Measurements from ENCODE around the gene ARAP2. TPM values are rescaled to one million over a fixed set of nuclear protein-coding genes. Genes with fewer than 3 reads are reported as not detected.

Gene ARAP2
- polyA plus RNA-seq, 1 donor (not counting 4 experiments of a cell fraction or from before 2014, with no cell fraction given): 9.3 TPM

GRCh38 chr4:36029951-36030350 lies 214.4 kb downstream of the ARAP2 start:
- Histone ChIP-seq H3K27ac (ENCODE audit: control insufficient read depth, insufficient read depth, low read length) (no peak overlapping the region), H3K4me1 (ENCODE audit: control insufficient read depth, extremely low read depth, insufficient read depth, low read length) (peaks cover 18% of the 10 kb centered on the region), H2AFZ (ENCODE audit: control insufficient read depth, low read length) (no peak overlapping the region), H3K79me2 (ENCODE audit: control insufficient read depth, insufficient read depth, low read length) (no peaks in the 10 kb centered on the region), H3K4me3 (ENCODE audit: control insufficient read depth in 2 of 3, extremely low read depth in 1 of 3, insufficient read depth in 2 of 3, low read depth in 1 of 3, low read length in 3 of 3) (no peak overlapping the region), H3K9me3 (ENCODE audit: control insufficient read depth, low read depth, low read length) (no peaks in the 10 kb centered on the region), H3K9me1 (ENCODE audit: control insufficient read depth, extremely low read depth, insufficient read depth, low read length) (no peaks in the 10 kb centered on the region), H3K27me3 (ENCODE audit: control insufficient read depth, extremely low read depth, insufficient read depth, low read length) (no peaks in the 10 kb centered on the region), H3K36me3 (ENCODE audit: control insufficient read depth in 2 of 2, extremely low read depth in 1 of 2, insufficient read depth in 2 of 2, low read length in 2 of 2) (no peaks in the 10 kb centered on the region), H3K9ac (ENCODE audit: control insufficient read depth, extremely low read depth, insufficient read depth, low read length) (no peak overlapping the region), H4K20me1 (ENCODE audit: control insufficient read depth, extremely low read depth, insufficient read depth, low read length) (no peaks in the 10 kb centered on the region), H3K4me2 (ENCODE audit: control insufficient read depth, extremely low read depth, insufficient read depth, low read depth, low read length) (no peak overlapping the region)
- no peak for FAIRE-seq
- DNase-seq (ENCODE audit: low read depth, low spot score): no peak
- TF ChIP-seq EZH2 (IDR thresholded peaks at IDR 0.05; ENCODE audit: low read length) (no peak), CTCF (optimal IDR thresholded peaks at IDR 0.05 in 1 of 3, IDR thresholded peaks at IDR 0.05 in 1 of 3, conservative IDR thresholded peaks at IDR 0.05 in 1 of 3; ENCODE audit: extremely low read depth in 1 of 3, insufficient read depth in 2 of 3, low read length in 3 of 3) (no peak)
- dilution Hi-C loops (cut with MboI; ENCODE audit: extremely low pct_ligation_motif_present, low sequenced_read_pairs): no loop called here

- no peak for TF ChIP-seq CTCF (optimal IDR thresholded peaks at IDR 0.05 in 1 of 3, IDR thresholded peaks at IDR 0.05 in 1 of 3, conservative IDR thresholded peaks at IDR 0.05 in 1 of 3; ENCODE audit: extremely low read depth in 1 of 3, insufficient read depth in 2 of 3, low read length in 3 of 3)
- no peak for TF ChIP-seq EZH2 (IDR thresholded peaks at IDR 0.05; ENCODE audit: low read length)
- Histone ChIP-seq H3K27ac (ENCODE audit: control insufficient read depth, insufficient read depth, low read length) (no peak overlapping the region), H3K27me3 (ENCODE audit: control insufficient read depth, extremely low read depth, insufficient read depth, low read length) (no peaks in the 10 kb centered on the region)
Observed at GRCh38 chr4:36027203-36027602, 217.1 kb downstream of the ARAP2 start.

More at GRCh38 chr4:36027203-36027602, 217.1 kb downstream of the ARAP2 start:
- no peaks in the 10 kb centered on the region for H4K20me1 ChIP-seq (ENCODE audit: control insufficient read depth, extremely low read depth, insufficient read depth, low read length)
- no peak overlapping the region for H3K9ac ChIP-seq (ENCODE audit: control insufficient read depth, extremely low read depth, insufficient read depth, low read length)
- no peaks in the 10 kb centered on the region for H3K9me3 ChIP-seq (ENCODE audit: control insufficient read depth, low read depth, low read length)
- FAIRE-seq (no peak), DNase-seq (ENCODE audit: low read depth, low spot score) (no peak)
- peaks cover 21% of the 10 kb centered on the region for H3K4me1 ChIP-seq (ENCODE audit: control insufficient read depth, extremely low read depth, insufficient read depth, low read length)
- H3K9me1 ChIP-seq (ENCODE audit: control insufficient read depth, extremely low read depth, insufficient read depth, low read length): no peaks in the 10 kb centered on the region
- H3K79me2 ChIP-seq (ENCODE audit: control insufficient read depth, insufficient read depth, low read length): no peaks in the 10 kb centered on the region
- no peak overlapping the region for H3K4me3 ChIP-seq (ENCODE audit: control insufficient read depth in 2 of 3, extremely low read depth in 1 of 3, insufficient read depth in 2 of 3, low read depth in 1 of 3, low read length in 3 of 3)
- no peaks in the 10 kb centered on the region for H3K36me3 ChIP-seq (ENCODE audit: control insufficient read depth in 2 of 2, extremely low read depth in 1 of 2, insufficient read depth in 2 of 2, low read length in 2 of 2)
- no peak overlapping the region for H2AFZ ChIP-seq (ENCODE audit: control insufficient read depth, low read length)
- dilution Hi-C loops (cut with MboI; ENCODE audit: extremely low pct_ligation_motif_present, low sequenced_read_pairs): no loop called here
- H3K4me2 ChIP-seq (ENCODE audit: control insufficient read depth, extremely low read depth, insufficient read depth, low read depth, low read length): no peak overlapping the region

Data from keratinocyte (primary cell).